ENCODE measurements around the gene SREBF1. TPM values are rescaled to one million over a fixed set of nuclear protein-coding genes. Genes with fewer than 3 reads are reported as not detected.

SREBF1 gene
- total and polyA plus RNA-seq, 5 donors from 2014 or later: 4.5 to 141 (median 6.5) TPM

DNA sequence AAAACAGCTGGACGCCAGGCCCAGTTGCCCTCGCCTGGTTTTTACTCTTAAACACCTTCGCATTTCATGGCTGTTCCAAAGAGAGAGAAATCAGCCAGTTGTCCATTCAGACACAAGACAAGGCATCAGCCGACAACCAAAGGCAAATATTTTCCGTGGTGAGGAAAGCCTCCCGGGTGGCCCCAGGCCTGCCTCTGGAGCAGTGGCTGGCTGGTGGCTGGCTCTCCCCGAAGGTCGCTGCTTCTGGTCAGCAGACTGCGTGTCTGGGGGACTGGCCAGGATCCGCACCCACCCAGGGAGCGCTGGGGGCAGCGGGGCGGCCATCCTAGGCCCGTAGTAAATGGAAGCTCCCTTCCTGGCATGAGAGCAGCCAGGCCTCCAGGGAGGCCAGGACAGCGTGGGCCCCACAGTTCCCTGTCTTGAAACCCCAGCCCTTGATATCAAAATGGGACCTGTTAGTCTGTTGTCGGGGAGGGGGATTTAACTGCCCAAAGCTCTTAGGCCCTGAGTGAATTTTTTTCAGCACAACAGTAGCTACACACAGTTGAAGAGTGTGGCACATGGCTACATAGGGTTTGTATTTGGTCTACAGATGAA lies 57.7 kb downstream of the SREBF1 start:
- ATAC-seq (ENCODE audit: low read depth in 2 of 2) (no peak), DNase-seq (no peak)
- H3K4me1 Mint-ChIP-seq: peaks cover 0 to 9% (median 5%) of the 10 kb centered on the region in 4 donors
- no peak overlapping the region for H3K27ac Mint-ChIP-seq
- peak overlapping the region in 1 of 4 donors; percentile 27 for H3K4me3 Mint-ChIP-seq
- H3K27me3 Mint-ChIP-seq: peaks cover 6% of the 10 kb centered on the region
- Histone ChIP-seq H3K27ac (ENCODE audit: insufficient read depth, low read length, poor library complexity, severe bottlenecking) (no peak overlapping the region), H3K4me3 (ENCODE audit: low read depth, low read length) (no peak overlapping the region), H3K4me1 (ENCODE audit: control insufficient read depth, insufficient read depth, low read length, poor library complexity, severe bottlenecking) (peaks cover 25% of the 10 kb centered on the region), H3K9me3 (ENCODE audit: control insufficient read depth in 2 of 2, low read length in 2 of 2) (no peaks in the 10 kb centered on the region), H3K27me3 (ENCODE audit: control insufficient read depth, insufficient read depth, low read length) (no peaks in the 10 kb centered on the region), H3K36me3 (ENCODE audit: control insufficient read depth, insufficient read depth, low read length) (no peaks in the 10 kb centered on the region)
- peaks cover 0 to 1% (median 0%) of the 10 kb centered on the region in 7 donors for H3K9me3 Mint-ChIP-seq
- H3K36me3 Mint-ChIP-seq: no peaks in the 10 kb centered on the region

DNA sequence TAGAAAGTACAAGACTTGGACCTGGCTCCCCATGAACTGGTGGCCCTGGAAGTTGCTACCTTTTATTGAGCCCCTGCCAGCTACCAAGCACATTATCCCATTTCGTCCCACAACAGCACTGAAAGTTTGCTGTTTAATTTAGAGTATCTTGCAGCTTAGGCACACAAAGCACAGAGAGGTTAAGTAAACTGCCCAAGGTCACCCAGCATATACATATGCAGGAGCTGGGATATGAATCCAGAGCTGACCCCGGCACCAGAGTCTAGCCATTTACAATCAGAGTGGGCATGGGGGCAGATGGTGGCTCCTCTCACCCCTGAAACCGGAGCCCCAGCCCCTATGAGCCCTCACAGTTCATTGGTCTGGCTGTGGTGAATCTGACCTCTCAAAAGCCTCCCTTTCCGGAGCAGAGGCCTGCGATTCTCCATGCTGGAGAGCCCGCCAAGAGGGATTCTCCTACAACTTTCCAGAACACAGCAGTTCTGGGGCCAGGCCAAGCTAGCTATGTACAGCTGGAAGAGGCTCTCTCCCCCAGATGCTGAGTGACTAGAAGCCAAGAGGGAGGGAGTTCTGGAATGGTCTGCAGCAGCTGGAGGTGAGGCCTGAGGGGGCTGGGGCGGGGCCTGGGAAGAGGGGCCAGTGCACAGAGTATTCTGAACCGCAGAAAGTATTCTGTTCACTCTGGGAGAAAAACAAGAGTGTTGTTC lies 58.3 kb downstream of the SREBF1 start:
- Mint-ChIP-seq H3K4me1 (peaks cover 0 to 7% (median 5%) of the 10 kb centered on the region in 4 donors), H3K9me3 (no peaks in the 10 kb centered on the region), H3K27ac (no peak overlapping the region), H3K27me3 (peaks cover 6% of the 10 kb centered on the region), H3K4me3 (no peak overlapping the region), H3K36me3 (no peaks in the 10 kb centered on the region)
- no peak overlapping the region for H3K4me3 ChIP-seq (ENCODE audit: low read depth, low read length)
- no peaks in the 10 kb centered on the region for H3K36me3 ChIP-seq (ENCODE audit: control insufficient read depth, insufficient read depth, low read length)
- H3K4me1 ChIP-seq (ENCODE audit: control insufficient read depth, insufficient read depth, low read length, poor library complexity, severe bottlenecking): peaks cover 19% of the 10 kb centered on the region
- no peak for ATAC-seq (ENCODE audit: low read depth in 2 of 2)
- no peak for DNase-seq
- H3K27ac ChIP-seq (ENCODE audit: insufficient read depth, low read length, poor library complexity, severe bottlenecking): no peak overlapping the region
- no peaks in the 10 kb centered on the region for H3K27me3 ChIP-seq (ENCODE audit: control insufficient read depth, insufficient read depth, low read length)
- no peaks in the 10 kb centered on the region for H3K9me3 ChIP-seq (ENCODE audit: control insufficient read depth in 2 of 2, low read length in 2 of 2)

DNA sequence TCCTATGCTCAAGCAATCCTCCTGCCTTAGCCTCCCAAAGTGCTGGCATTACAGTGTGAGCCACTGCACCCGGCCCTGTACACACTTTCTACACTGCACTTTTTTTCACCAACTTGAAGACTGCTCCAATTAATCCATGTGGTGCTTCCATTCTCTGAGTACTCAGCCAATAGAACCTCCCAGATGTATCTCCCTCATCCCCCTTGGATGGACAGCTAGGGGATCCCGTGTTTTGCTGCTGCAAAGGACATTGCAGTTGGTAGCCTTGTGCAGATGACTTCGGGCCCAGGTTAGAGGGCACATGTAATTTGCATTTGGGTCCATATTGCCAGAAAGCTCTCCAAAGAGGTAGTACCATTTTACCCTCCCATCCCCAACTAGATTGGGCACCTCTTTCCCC lies 59.9 kb downstream of the SREBF1 start:
- H3K27me3 ChIP-seq (ENCODE audit: control insufficient read depth, insufficient read depth, low read length): no peaks in the 10 kb centered on the region
- peaks cover 5% of the 10 kb centered on the region for H3K36me3 Mint-ChIP-seq
- peaks cover 4% of the 10 kb centered on the region for H3K4me1 ChIP-seq (ENCODE audit: control insufficient read depth, insufficient read depth, low read length, poor library complexity, severe bottlenecking)
- peaks cover 6% of the 10 kb centered on the region for H3K27me3 Mint-ChIP-seq
- H3K27ac Mint-ChIP-seq: no peak overlapping the region
- H3K4me3 ChIP-seq (ENCODE audit: low read depth, low read length): no peak overlapping the region
- H3K9me3 ChIP-seq (ENCODE audit: control insufficient read depth in 2 of 2, low read length in 2 of 2): no peaks in the 10 kb centered on the region
- H3K27ac ChIP-seq (ENCODE audit: insufficient read depth, low read length, poor library complexity, severe bottlenecking): no peak overlapping the region
- H3K4me3 Mint-ChIP-seq: no peak overlapping the region
- ATAC-seq (ENCODE audit: low read depth in 2 of 2) (no peak), DNase-seq (no peak)
- no peaks in the 10 kb centered on the region for H3K36me3 ChIP-seq (ENCODE audit: control insufficient read depth, insufficient read depth, low read length)
- no peaks in the 10 kb centered on the region for H3K9me3 Mint-ChIP-seq
- peaks cover 0 to 11% (median 5%) of the 10 kb centered on the region in 4 donors for H3K4me1 Mint-ChIP-seq

DNA sequence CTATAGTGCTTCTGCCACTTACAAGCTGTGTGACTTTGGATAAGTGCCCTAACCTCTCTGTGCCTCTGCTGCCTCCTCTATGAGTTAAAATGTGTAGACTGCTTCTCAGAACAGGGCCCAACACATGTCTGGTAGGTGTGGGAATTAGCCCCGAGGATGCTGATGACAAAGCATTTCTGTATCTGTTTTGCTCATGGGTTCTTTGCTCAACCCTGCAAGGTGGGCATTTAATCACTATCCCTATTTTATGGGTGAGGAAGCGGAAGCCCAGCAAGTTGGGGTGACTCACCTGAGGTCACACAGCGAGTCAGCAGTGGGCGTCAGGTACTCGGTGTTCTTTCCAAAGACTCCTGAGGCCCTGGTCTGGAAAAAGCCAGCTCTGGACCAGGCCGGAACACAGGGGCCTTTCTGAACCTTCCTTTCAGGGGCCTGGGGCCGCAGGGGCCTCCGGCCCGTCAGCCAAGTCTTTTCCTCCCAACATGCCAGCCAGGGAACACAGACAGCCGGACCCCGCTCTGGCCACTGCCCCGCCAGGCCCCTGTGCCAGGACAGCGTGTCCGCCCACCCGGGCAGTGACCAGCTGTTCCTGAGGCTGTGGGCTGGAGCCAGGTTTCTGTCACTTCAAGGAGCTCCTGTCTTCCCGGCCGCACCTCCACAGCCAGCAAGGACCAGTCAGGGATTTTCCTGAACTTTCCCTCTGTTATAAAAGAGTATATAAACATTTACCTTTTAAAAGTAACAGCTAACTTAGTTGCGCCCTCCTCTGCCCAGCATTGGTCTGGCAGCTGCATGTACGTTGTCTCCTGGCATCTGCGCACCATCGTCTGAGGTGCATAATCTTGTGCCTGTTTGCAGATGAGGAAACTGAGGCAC lies 62.5 kb downstream of the SREBF1 start:
- Histone ChIP-seq H3K4me3 (ENCODE audit: low read depth, low read length) (no peak overlapping the region), H3K9me3 (ENCODE audit: control insufficient read depth in 2 of 2, low read length in 2 of 2) (no peaks in the 10 kb centered on the region), H3K27ac (ENCODE audit: insufficient read depth, low read length, poor library complexity, severe bottlenecking) (no peak overlapping the region), H3K36me3 (ENCODE audit: control insufficient read depth, insufficient read depth, low read length) (no peaks in the 10 kb centered on the region), H3K4me1 (ENCODE audit: control insufficient read depth, insufficient read depth, low read length, poor library complexity, severe bottlenecking) (no peaks in the 10 kb centered on the region), H3K27me3 (ENCODE audit: control insufficient read depth, insufficient read depth, low read length) (no peaks in the 10 kb centered on the region)
- ATAC-seq (ENCODE audit: low read depth in 2 of 2) (no peak), DNase-seq (no peak)
- Mint-ChIP-seq H3K27me3 (no peaks in the 10 kb centered on the region), H3K4me1 (peaks cover 0 to 10% (median 2%) of the 10 kb centered on the region in 4 donors), H3K4me3 (no peak overlapping the region), H3K36me3 (peaks cover 5% of the 10 kb centered on the region), H3K9me3 (no peaks in the 10 kb centered on the region), H3K27ac (no peak overlapping the region)

DNA sequence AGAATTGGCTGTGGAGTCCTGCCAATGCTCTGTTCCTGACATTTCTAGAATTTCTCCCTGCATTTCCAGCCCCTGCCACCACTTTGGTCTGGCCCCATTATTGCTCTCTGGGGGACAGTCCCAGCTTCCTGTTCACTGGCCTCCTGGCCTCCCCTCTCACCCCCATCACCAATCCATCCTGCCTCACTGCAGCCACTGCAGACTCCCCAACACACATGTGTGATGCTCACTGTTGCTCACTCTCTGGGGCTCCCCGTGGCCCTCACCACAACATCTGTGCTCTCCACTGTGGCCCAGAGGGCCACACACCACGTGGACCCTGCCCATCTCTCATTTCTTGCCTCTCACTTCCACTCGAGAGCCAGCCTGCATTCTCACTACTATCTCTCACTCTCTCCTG lies 64.6 kb downstream of the SREBF1 start:
- H3K36me3 ChIP-seq (ENCODE audit: control insufficient read depth, insufficient read depth, low read length): no peaks in the 10 kb centered on the region
- Mint-ChIP-seq H3K36me3 (peaks cover 5% of the 10 kb centered on the region), H3K4me3 (no peak overlapping the region)

DNA sequence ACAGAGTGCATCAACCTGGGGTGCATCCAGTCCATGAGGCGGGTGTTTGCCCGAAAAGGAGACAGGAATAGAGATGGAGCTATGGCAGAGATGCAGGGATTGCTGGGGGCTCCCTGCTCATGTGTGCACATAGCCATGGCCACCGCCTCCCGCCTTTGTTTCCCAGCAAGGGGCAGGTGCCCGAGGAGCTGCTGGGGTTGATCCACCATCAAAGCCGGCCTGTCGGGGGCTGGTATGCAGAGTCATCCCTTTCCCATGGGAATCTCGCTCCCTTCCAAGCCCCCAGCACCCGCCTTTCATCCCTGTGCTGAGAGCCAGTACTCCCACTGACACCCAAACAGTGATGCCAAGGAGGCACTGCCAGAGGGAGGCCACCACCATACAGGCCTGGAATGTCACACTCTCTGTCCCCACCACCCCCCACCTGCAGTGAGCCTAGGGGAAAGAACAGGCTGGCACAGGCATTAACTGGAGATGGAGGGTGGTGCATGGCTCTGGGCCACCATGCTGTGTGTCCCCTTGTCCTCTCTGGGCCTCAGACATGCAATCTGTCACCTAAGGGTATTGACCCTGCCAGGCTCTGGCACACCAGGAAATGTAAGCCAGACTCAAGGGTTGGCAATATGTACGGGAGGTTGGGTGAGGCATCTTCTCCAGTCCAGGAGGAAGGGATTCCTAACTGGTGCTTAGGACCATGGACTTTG lies 65.1 kb downstream of the SREBF1 start:
- Mint-ChIP-seq H3K4me1 (peaks cover 0 to 13% (median 3%) of the 10 kb centered on the region in 4 donors), H3K27ac (peak overlapping the region in 1 of 3 donors; percentile 65), H3K27me3 (no peaks in the 10 kb centered on the region), H3K9me3 (no peaks in the 10 kb centered on the region), H3K4me3 (no peak overlapping the region), H3K36me3 (peaks cover 5% of the 10 kb centered on the region)
- no peak for DNase-seq
- no peak for ATAC-seq (ENCODE audit: low read depth in 2 of 2)
- Histone ChIP-seq H3K27ac (ENCODE audit: insufficient read depth, low read length, poor library complexity, severe bottlenecking) (no peak overlapping the region), H3K9me3 (ENCODE audit: control insufficient read depth in 2 of 2, low read length in 2 of 2) (no peaks in the 10 kb centered on the region), H3K4me3 (ENCODE audit: low read depth, low read length) (no peak overlapping the region), H3K4me1 (ENCODE audit: control insufficient read depth, insufficient read depth, low read length, poor library complexity, severe bottlenecking) (no peaks in the 10 kb centered on the region), H3K36me3 (ENCODE audit: control insufficient read depth, insufficient read depth, low read length) (no peaks in the 10 kb centered on the region), H3K27me3 (ENCODE audit: control insufficient read depth, insufficient read depth, low read length) (no peaks in the 10 kb centered on the region)

More for the DNA sequence above, 64.6 kb downstream of the SREBF1 start:
- no peak overlapping the region for H3K27ac ChIP-seq (ENCODE audit: insufficient read depth, low read length, poor library complexity, severe bottlenecking)
- peak overlapping the region in 1 of 3 donors; percentile 67 for H3K27ac Mint-ChIP-seq
- ATAC-seq (ENCODE audit: low read depth in 2 of 2) (no peak), DNase-seq (no peak)
- peaks cover 0 to 12% (median 4%) of the 10 kb centered on the region in 4 donors for H3K4me1 Mint-ChIP-seq
- no peaks in the 10 kb centered on the region for H3K9me3 ChIP-seq (ENCODE audit: control insufficient read depth in 2 of 2, low read length in 2 of 2)
- no peak overlapping the region for H3K4me3 ChIP-seq (ENCODE audit: low read depth, low read length)
- H3K27me3 Mint-ChIP-seq: no peaks in the 10 kb centered on the region
- no peaks in the 10 kb centered on the region for H3K27me3 ChIP-seq (ENCODE audit: control insufficient read depth, insufficient read depth, low read length)
- H3K4me1 ChIP-seq (ENCODE audit: control insufficient read depth, insufficient read depth, low read length, poor library complexity, severe bottlenecking): no peaks in the 10 kb centered on the region
- H3K9me3 Mint-ChIP-seq: no peaks in the 10 kb centered on the region

DNA sequence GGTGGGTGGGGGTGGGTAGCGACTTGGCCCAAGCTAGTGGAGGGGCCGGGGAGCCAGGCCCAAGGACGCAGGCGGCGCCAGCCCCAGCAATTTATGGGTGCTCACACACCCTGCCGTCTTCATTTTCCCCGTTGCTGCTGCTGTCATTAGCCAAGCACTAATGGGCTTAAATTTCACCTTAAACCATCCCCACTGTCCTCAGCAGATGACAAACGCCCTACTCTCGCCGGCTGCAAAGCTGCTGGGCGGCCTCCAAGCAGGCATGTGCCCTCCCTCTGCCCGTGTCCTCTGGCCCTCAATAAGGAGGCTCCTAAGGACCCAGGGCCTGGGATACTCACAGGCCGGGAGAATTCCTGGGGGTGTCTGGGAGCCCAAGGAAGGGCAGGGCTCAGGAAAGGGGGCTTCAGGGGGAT lies 66.1 kb downstream of the SREBF1 start:
- H3K36me3 ChIP-seq (ENCODE audit: control insufficient read depth, insufficient read depth, low read length): no peaks in the 10 kb centered on the region
- Mint-ChIP-seq H3K27me3 (no peaks in the 10 kb centered on the region), H3K27ac (no peak overlapping the region), H3K4me3 (no peak overlapping the region), H3K36me3 (peaks cover 5% of the 10 kb centered on the region), H3K9me3 (no peaks in the 10 kb centered on the region), H3K4me1 (peaks cover 0 to 21% (median 3%) of the 10 kb centered on the region in 4 donors)
- H3K27ac ChIP-seq (ENCODE audit: insufficient read depth, low read length, poor library complexity, severe bottlenecking): no peak overlapping the region
- peaks cover 2% of the 10 kb centered on the region for H3K4me1 ChIP-seq (ENCODE audit: control insufficient read depth, insufficient read depth, low read length, poor library complexity, severe bottlenecking)
- DNase-seq (no peak), ATAC-seq (ENCODE audit: low read depth in 2 of 2) (no peak)
- no peaks in the 10 kb centered on the region for H3K27me3 ChIP-seq (ENCODE audit: control insufficient read depth, insufficient read depth, low read length)
- no peaks in the 10 kb centered on the region for H3K9me3 ChIP-seq (ENCODE audit: control insufficient read depth in 2 of 2, low read length in 2 of 2)
- no peak overlapping the region for H3K4me3 ChIP-seq (ENCODE audit: low read depth, low read length)
